HEK293 (cell line): ENCODE results near the gene CST1.

Source experiments
- CTCF ChIP-seq: fragments of 450-650 bp; formaldehyde crosslinking; IDR thresholded peaks from 2 replicates; pipeline ENCODE4 v1.5.1; 2016; ENCODE audit warnings: missing biosample characterization, missing genetic modification characterization
- PATZ1 ChIP-seq: fragments of 450-650 bp; formaldehyde crosslinking; IDR thresholded peaks from 2 replicates; pipeline ENCODE4 v1.5.1; 2016; ENCODE audit warnings: missing biosample characterization, missing genetic modification characterization
- SETDB1 ChIP-seq: IDR thresholded peaks from one replicate; pipeline ENCODE4 v1.6.1; 2017; ENCODE audit warnings: mild to moderate bottlenecking, low read length, moderate library complexity, mixed read lengths; ENCODE audit not compliant: insufficient read length
- ZNF24 ChIP-seq: fragments of 450-650 bp; formaldehyde crosslinking; IDR thresholded peaks from 2 replicates; pipeline ENCODE4 v1.5.1; 2016; ENCODE audit warnings: missing biosample characterization, missing genetic modification characterization
- ZNF544 ChIP-seq: fragments of 450-650 bp; formaldehyde crosslinking; IDR thresholded peaks from 2 replicates; pipeline ENCODE4 v1.5.0; 2017; ENCODE audit warnings: missing biosample characterization, missing genetic modification characterization
- ZNF596 ChIP-seq: fragments of 450-650 bp; IDR thresholded peaks from 2 replicates; pipeline ENCODE4 v1.5.0; 2018; ENCODE audit warnings: missing biosample characterization, mild to moderate bottlenecking, missing genetic modification characterization, moderate library complexity
- ZNF785 ChIP-seq: fragments of 450-650 bp; formaldehyde crosslinking; IDR thresholded peaks from 2 replicates; pipeline ENCODE4 v1.5.1; 2016; ENCODE audit warnings: missing biosample characterization, missing genetic modification characterization

- no peak for TF ChIP-seq CTCF (tag by site-specific recombination)
- no peak for TF ChIP-seq ZNF544 (tag by site-specific recombination)
- no peak for TF ChIP-seq PATZ1 (tag by site-specific recombination)
- TF ChIP-seq ZNF785 (tag by site-specific recombination) = no peak
- no peak for TF ChIP-seq SETDB1
- no peak for TF ChIP-seq ZNF24 (tag by site-specific recombination)
- no peak for TF ChIP-seq ZNF596
These were observed 989 bp downstream of the CST1 start for GRCh38 chr20:23749746-23750145.
